ENCODE measurements around the gene COA1.
"Not testable (repeated sequence)": the region's sequence is repeated elsewhere in the genome, so short reads cannot be mapped to it uniquely, and the experiment has no call there.

COA1 gene

DNA sequence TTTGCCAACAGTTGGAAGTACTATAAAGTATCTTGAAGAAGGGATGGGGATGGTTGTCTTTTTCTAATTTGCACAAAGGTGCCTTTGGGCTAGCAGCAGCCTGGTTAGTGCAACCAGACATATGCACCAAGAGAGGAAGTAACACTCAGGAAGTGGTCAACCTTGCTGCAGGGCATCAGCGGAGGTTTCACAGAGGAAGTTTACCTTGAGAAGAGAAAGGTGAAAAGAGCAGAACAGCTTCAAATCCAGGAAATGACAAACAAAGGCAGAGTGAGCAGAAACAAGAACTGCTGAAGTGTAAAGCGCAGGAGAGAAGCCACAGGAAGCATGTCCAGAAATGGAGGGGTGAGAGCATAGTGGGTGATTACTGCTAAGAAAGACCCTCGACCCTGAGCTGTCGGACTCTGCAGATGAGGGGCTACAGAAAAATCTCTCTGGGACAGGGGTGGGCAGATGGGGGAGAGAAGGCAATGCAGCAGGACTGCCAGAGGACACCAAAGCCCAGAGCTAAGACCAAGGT is 79.5 kb downstream of the COA1 start:
- peak; percentile 65 for DNase-seq

DNA sequence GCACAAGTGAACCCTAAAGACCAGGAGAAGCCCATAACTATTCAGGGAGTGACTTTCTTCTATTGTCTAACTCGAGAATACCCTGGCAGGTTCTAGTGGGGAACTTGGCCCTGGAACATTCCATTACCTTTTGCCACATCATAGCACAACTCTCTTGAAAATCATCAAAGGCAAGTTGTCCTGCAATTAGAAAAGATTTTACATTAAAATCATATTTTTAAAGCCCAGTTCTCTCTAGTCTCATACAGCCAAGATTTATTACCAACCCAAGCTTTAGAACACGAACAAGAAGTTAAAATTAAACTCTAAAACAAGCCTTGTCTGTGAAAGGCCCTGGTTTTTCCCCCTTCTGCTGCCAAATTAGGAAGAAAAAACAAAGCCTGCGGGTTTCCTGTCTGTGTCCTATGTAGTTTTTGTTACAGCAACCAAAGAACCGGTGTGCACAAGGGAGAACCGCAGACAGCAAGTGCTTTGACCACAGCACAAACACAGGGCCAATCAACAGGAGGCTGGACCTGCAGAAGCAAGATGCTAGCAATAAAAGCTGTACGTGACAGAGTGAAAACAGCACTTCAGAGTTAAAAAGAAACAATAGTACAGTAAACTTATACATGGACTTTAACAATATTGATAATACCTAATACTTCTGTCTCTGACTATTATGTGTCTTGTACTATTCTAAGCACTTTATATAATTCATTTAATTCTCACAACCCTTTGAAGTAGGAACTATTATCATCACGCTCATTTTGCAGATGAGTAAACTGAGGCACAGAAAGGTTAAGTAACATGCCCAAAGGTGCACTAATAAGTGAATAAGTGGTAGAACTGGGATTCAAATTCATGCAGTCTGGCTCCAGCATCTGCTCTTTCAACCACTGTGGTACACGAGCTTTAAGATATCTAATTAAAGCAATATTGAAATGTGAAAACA is 80.6 kb downstream of the COA1 start:
- peak; percentile 77 for DNase-seq

DNA sequence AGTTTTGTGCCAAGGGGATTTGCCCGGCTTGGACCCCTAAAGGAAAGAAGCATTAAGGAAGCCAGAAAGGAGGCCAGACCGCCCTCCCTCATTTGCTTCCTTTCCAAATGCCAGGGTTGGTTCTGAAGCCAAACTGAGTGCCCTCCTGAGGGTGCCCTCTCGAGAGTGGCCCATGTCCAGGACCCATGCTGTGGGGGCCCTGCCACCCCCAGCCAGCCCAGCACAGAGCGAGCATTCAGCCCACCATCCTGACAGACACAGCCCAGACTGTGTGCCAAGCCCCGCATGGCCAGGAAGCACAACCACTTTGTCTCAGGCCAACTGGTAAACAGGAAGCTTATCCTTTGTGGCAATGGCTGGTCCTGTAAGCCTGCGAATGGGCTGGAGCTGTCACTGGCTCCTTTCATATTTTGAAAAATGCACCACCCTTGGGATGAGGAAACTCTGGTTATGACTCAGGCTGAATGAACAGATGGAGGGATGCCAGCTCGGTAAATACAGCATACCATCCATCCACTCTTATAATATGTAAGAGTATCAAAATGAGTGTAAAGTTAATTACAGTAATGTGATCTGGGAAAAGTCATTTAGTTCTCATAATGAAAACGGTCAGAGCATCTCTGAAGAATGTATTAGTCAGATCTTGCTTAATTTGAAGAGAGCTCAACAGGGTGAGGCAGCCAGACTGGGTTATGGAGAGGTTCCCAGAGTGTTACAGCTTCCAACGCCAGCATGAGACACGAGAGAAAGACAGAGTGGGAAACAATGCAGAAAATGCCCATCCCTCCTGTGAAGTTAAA is 81.5 kb downstream of the COA1 start:
- peak; percentile 76 for DNase-seq

DNA sequence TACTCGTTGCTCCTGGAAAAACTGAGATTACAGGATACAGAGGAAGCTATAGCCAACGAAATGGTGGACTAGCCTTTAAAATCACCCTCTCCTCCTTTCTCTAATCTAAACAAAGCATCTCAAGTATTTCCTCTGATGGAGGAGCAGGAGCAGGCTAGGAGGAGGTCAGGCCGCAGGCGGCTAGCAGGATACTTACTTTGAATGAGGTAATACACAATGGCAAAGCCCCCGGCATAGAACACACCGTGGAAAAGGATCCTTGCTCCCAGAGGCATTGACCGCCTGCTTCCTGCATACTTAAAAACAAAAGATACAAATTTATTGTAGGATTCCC is 82.0 kb downstream of the COA1 start:
- DNase-seq: no peak

DNA sequence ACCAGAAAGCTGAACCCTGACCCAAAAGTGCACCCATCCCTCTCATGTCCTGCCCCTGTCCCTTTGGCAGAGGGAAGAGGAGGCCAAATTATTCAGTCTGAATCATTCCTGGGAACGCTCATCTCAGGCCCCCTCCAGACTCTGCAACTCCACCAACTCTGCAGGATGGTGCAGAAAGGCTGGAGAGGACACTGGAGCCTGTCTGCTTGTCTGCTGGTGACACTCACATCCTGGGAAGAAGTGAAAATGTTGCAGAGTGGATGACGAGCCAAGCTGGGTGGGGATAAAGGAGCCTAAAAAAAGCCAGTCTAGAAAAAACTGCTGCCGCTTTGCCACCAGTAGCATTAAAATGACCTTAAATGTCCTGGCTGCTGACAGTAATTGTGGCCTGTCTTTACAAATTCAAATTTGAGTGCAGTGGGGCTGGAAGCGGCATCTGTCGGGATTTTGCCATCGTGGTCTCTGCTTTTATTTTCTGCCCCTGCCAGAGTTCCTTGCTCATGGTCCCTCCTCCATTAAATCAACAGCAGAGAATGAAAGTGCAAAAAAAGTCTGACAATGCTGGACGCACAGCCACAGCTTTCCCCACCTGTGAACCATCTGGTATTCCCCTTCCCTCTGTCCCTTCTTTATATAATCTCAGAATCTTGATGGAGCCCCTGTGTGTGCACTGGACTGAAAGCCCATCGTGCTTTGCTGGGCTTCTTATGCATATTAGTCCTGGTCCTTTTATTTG is 82.6 kb downstream of the COA1 start:
- DNase-seq: no peak

DNA sequence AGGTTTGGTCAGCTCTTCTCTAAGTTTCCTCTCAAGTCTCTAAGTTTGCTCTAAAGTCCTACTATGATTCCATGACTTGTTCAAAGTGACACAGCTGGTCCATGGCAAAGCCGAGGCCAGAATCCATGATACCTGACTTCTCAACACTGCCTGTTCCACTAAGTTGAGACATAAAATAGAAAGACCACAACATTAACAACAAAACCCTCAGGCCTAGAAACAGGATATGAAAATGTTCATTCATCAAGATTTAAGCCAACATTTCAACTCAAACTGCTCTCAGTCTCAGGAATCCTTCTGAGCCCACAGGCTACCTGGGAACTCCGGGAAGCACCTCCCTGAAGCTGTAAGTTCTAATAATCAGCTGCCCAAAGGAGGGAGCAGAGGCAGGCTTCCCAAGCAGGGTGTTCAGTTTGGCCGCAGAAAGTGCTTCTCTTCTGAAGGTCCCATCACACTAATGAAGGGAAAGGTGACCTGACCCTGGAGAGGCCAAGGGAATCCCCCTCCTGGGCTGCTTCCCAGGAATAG is 83.6 kb downstream of the COA1 start:
- no peak for DNase-seq

DNA sequence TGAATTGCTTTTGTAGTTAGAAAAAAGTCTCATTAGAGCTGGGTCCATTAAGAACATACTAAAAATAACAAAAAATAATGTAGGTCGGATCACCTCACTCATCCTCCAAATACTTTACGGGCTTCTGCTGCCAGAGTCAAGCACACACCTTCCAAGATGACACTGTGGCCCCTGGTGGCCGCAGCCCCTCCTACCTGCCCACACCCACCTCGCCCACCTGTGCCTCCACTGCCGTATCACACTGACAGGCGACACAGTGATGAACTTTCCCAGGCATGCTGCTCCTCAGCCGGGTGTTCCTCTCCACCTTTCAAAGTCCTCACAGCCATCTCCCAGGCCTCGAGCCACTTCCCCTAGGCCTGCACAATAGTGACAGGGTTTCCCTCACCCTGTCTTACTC is 85.5 kb downstream of the COA1 start:
- no peak for DNase-seq

DNA sequence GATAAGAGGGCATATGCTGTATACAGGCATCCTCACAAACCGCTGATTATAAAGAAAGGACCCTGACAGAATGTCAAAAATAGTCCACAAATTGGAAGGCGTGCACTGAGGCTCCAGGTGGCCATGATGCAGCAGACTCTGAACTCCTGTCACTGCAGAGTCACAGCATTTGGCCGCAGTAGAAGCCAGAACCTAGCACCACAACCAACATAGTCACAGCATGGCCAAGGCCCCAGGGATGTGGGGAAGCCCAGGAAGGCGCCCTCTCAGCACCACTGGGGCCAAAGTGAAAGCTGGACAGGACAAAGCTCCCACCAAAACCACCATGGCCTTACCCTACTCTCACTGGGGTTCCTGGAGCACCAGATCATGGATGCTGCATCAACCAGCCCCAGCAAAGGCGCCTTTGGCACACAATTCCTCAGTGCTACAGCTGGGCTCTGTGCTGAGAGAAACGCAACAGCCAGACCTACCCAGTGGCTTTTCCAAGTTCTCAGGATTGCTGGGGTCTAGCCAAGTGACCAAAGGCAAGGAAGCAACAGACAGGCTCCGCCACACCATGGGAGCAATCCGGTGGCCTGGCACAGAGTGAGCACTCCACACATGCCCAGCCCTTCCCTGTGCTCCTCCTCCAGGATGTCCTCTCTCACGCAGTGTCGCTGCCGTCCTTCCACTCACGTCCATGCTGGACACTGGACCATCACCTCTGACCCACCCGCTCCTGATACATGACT is 86.3 kb downstream of the COA1 start:
- DNase-seq: no peak

DNA sequence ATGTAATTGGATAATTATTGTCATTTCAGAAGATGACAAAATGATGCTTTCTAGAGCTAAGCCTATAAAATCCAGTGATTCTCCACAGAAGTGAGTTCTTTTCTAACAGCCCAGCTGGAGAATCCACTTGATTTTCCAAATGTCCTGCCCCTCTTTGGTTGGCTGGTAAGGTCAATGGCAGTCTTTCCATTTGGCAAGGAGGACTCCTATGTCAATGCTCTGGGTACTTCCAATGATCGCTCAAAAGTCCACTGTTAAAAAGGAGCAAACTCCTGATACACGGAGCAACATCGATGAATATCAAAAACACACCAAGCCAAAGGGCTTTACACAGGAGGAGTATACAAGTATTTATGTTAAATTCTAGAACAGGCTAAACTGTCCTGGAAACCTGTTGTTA is 88.6 kb downstream of the COA1 start:
- no peak for DNase-seq

DNA sequence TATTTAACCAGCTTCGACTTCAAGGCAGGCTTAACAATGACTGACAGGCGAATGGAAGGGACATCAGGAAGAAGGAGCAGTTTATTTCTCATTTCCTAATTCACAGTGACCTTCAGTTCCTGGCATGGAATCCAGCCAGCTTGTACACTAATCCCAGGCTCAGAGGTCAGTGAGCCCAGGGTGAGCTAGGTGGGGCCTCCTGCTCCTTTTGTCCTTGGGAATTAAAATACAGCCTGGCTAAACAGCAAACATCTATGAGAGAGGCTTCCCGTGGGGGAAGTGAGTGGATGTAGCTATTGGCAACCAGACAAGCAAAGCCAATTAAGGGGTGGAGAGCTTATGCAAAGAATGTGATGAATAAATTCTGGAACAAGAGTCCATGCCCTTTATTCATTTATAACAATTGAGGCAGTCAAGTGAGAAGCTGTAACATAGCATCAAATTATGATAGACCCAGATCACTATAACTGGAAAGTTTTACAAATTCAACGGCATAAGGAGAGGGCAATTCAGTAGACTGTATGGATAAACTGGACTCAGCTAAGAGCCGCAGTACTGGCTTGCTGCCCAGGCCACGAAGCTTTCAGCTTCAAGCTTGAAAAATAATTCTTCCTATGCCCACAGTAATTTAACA is 89.3 kb downstream of the COA1 start:
- DNase-seq: no peak

DNA sequence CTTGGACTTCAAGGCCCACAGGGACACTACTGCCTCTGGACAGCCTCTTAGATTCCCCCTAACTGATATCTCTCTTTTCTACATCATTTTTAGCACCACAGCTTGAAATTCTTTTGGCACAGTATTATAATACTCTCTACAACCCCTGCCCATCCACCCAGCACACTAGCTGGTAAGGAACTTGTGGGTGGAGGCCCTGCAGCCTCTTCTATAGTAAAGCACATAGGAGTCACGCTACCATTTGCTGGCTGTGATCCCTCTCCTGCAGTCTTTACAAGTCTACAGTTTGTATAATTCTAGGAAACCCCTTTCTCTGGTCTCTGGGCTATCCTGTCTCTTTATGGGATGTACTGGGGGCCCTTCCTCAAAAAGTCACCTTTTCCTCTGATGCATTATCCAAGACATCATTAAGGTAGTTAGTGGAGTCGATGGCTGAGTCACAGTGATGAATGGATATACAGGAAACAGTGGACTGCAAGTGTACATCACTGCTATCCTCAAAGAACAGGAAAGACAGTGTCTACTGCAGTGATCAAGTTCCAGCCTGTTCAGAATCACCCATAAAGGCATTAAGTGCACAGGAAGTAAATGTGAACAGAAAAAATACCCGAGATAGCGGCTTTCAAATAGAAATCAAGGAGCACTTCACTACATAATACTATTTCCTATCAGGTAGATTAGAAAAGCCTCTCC is 92.1 kb downstream of the COA1 start:
- DNase-seq: no peak

DNA sequence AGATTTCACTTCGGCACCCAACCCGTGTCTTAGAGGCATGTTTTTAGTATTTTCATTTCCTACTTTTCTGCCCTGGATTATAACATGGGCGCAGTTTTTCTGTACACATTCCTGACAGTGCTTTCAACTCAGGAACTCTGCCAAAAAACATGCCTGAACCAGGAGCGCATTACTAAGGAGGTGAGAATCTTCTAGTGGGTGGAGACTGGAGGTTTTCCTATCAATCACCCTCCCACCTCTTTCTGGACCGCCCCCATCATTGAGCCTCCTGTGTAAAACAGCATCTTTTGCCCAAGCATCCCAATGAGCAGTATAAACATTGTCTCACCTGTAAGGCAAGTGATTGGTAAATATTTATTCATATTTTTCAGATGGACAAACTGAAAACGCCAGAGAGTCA is 93.2 kb downstream of the COA1 start:
- no peak for DNase-seq

DNA sequence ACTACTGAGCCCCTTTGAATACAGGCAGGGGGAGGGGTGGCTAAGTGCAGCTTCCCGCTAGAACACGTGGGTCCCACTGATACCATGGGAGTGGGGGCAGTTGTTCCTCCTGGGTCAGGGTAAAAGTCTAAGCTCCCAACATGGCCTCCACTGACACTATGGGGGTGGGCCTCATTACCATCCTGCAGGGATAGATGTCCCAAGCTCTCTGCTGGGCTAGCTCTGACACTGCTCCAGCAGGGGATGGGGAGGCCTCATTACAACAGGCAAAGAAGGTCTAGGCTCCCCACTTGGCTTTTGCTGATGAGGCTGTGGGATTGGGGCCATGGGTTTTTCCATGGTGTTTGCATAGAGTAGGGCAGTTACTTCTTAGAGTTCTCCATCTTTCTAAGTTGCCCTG is 94.9 kb downstream of the COA1 start:
- DNase-seq: no peak

DNA sequence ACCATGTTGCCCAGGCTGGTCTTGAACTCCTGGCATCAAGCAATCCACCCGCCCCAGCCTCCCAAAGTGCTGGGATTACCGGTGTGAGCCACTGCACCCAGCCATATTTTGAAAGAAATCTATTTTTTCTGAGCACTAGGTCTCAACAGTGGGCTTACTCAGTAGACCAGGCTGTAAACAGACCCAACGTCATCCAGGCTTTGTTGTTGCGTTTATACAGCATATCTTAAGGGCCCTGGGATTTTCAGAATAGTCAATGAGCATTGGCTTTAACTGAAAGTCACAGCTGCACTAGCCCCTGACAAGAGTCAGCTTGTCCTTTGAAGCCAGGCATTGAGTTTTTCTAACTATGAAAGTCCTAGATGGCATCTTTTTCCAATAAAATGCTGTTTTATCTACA is 96.6 kb downstream of the COA1 start:
- no peak for DNase-seq

DNA sequence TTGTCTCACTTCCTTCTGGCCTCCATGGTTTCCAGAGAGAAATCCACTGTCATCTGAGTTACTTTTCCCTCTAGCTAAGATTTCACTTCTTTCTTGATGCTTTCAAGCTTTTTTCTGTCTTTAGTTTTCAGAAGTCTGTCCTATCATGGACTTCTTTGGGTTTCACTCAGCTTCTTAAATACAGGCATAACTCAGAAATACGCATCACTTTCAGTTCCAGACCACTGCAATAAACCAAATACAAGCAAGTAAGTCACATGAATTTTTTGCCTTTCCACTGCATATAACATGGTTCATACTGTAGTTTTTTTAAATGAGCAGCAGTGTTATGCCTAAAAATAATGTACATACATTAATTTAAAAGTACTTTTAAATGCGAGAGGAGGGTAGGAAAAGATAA is 97.8 kb downstream of the COA1 start:
- DNase-seq: no peak

DNA sequence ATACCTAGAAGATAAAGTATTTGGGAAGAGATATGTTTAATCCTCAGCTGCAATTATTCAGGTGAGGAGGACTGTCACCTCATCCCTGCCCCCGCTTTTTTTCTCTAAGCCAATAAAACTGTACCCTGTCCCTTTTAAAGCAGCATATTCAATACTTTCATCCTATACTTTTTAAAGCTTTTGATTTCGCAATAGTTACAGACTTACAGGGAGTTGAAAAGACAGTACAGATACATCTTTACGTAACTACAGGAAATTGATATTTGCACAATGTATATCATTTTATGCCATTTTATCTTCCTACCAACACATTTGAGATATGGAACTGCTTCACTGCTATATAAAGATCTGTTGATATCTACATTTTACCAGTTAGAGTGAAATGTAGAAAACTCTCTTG is 98.8 kb downstream of the COA1 start:
- peak; percentile 36 for DNase-seq

DNA sequence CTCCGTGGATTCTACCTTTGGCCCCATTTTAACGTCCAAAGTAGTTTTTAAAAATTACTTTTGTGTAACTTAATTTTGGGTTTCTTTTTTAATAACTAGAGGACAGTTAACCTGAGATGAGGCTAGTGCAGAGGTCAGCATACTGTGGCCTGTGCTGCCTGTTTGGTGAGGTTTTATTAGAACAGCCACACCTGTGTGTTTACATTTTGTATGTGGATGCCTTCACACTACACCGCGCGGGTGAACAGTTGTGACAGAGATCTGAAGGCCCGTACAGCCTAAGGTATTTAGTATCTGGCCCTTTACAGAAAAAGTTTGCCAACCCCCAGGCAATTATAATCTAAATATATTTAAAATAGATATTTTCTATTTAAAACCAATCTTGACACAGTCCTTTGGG is 99.5 kb downstream of the COA1 start:
- DNase-seq: no peak

DNA sequence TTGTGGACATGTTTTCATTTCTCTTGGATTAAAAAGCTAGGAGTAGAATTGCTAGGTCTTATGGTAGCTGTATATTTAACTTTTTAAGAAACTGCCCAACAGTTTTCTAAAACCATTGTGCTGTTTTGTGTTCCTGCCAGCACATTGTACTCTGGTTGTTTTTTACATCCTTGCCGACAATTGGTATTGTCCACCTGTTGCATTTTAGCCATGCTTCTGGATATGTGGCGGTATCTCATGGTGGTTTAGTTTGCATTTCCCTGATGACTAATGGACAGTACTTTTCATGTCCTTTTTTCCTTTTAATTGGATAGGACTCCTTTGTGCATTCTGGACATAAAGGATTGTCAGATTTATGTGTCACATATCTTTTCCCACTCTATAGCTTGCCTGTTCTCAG is 100.9 kb downstream of the COA1 start:
- DNase-seq: no peak

DNA sequence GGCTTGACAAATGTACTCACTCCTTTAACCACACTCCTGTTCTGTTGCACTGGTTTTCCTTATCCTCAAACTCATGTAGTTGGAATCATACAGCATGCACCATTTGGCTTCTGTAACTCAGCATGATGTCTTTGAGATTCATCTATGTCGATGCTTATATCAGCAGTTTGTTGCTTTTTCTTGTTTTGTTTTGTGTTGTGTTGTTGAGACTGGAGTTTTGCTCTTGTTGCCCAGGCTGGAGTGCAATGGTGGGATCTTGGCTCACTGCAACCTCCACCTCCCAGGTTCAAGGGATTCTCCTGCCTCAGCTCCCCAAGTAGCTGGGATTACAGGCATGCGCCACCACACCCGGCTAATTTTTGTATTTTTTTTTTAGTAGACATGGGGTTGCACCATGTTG is 101.5 kb downstream of the COA1 start:
- not testable (repeated sequence) for DNase-seq

DNA sequence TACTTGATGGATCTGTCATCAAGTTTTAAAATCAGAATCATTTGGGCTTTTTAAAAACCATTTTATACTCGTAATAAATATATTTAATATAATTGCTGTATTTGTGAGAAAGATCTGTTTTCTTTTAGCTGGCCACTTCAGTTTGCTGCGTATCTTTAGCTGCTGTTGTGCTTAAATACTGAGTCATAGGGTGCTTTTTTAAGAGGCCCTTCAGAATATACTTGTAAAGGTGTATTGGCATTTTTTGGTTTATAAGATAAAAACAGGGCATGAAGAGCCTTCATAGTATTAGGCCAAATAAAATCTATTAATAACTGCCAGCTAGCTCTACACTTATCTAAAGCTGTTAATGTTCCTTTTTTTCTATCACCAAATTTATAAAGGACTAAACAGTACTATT is 102.6 kb downstream of the COA1 start:
- DNase-seq: no peak

DNA sequence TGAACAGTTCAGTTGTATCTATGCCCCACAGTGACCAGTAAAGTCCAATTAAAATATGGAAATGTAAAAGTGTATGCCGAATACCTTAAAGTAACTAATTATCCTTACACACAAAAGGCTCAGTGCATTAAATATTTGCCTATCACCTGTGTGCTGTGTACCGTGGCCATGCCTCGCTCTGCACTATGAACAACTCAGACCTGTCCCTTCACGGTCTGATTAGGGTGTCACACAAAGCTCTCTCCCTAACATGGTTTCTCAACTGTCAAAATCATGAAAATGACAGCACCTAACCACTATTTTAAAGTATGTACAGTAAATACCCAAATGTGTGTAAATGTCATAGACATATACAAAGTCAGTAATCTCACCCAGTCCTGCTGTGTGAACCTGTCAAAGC is 103.3 kb downstream of the COA1 start:
- no peak for DNase-seq
